Measurements from ENCODE around the gene ERAL1.
"Not testable (repeated sequence)": the region's sequence is repeated elsewhere in the genome, so short reads cannot be mapped to it uniquely, and the experiment has no call there.

Gene ERAL1

DNA sequence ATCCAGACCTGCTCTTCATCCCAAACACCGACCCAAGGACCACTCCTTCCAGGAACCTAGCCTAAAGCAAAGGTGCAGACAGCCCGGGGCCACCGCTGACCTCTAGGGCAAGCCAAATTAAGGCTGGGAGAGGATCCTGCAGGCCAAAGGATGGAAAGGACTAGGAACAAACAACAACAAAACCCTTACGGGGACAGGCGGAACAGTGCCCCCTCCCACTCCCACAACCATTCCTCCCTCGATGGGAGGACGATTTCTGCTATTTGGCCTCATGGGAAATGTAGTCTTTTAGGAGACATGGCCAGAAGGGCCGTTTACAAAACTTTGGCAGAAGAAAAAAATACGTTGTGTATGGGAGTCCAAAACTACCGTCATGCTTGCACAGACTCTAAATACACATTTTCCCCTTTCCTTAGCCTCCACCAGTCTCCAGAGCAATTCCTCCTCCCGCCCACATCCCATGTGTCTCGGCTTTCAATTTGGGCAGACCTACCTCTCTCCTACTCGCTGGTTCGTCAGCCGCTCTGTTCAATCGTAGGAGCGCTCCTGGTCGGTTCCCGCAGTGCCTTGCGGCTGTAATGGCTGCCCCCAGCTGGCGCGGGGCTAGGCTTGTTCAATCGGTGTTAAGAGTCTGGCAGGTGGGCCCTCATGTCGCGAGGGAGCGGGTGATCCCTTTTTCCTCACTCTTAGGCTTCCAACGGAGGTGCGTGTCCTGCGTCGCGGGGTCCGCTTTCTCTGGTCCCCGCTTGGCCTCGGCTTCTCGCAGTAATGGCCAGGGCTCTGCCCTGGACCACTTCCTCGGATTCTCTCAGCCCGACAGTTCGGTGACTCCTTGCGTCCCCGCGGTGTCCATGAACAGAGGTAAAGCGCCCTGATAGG is at the start of gene ERAL1:
Gene ERAL1 (plus strand): TSS at position 560 of the 879 bp plus-strand sequence. CDS start 19 bp downstream, at position 579.
- peak; percentile 73 for DNase-seq (ENCODE audit: low read depth)

GRCh38 chr17:28807925-28808634 is 46.7 kb upstream of the ERAL1 start:
- peak; percentile 85 for DNase-seq (ENCODE audit: low read depth)

- no peak for DNase-seq (ENCODE audit: low read depth)
Measured at GRCh38 chr17:28810437-28810836, 44.4 kb upstream of the ERAL1 start.

DNA sequence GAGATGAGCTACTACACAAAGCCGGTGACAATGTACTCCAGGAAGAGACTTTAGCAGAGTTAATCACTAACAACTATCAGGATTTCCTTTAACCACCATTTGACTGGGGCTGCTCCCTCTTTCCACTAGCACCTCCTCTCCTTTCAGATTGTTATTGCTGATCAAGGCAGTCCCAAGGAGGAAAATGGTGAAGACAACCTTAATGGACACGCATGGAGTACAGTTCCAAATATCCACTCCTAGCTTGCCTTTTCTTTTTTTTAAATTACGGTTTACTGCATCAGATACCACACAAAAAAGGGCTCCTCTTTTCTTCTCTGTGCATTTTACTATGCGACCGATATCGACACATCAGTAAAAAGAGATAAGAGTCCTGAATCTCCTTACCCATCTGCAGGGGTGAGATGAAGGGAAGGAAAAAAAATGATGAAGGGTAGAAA is 43.1 kb upstream of the ERAL1 start:
- DNase-seq (ENCODE audit: low read depth), result no peak

DNA sequence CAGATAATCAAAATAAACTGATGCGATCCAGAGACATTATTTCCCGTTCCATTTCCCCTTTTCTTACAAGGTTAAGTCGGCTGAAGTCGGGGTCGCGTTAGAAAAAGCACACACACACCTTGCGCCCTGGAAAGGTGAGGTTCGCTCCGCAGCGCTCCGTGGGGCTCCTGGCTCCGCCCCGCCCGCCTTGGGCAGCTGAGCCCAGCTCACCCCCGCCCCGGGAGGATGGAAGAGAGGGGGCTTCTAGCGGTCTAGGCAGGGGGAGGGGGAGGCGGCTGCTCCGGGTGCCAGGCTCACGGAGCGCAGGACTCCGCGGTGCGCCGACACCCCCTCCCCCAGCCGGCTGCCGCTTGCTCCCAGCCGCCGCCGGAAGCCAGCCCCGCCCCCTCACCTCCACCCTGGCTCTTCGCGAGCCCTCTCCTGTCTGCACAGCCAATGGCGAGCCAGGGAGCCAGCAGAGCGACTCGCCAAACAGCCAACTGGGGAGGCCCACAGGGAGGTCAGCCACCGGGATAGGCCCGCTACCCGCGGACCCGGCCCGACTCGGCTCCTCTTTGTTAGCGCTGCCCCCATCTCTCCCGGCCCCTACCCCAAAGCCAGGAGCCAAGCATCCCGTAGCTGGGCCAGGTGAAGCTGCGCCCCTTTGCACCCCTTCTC is 42.6 kb upstream of the ERAL1 start:
- DNase-seq (ENCODE audit: low read depth), result peak; percentile 92

DNA sequence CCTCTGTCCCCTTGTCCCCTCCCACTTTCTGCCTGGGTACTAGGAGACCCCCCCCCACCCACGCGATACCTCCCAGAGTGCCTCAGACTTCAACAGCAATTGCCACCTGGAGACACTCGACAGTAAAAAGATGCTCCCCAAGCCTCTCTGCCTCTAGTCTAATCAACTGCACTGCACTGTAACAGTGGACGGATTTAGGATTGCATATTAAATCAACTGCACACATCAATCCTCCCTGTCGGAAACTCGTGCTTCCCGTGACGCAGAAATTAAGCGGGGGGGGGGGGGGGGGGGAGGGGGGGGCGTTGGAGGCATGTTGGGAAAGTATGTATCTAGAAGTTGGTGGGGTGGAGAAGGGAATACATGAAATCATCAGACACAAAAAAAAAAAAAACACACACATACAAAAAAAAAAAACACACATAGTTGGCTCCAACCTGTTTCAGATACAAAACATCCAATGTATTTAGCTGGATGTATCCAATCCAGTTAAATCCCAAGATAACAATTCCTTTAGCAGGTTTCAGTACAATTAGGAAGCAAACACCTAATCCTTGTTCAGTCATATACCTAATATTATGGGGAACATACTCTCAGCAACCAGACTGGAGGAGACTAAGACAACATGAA is 42.0 kb upstream of the ERAL1 start:
- no peak for DNase-seq (ENCODE audit: low read depth)

- no peak for DNase-seq (ENCODE audit: low read depth)
Measured at GRCh38 chr17:28816540-28816939, 38.3 kb upstream of the ERAL1 start.

DNA sequence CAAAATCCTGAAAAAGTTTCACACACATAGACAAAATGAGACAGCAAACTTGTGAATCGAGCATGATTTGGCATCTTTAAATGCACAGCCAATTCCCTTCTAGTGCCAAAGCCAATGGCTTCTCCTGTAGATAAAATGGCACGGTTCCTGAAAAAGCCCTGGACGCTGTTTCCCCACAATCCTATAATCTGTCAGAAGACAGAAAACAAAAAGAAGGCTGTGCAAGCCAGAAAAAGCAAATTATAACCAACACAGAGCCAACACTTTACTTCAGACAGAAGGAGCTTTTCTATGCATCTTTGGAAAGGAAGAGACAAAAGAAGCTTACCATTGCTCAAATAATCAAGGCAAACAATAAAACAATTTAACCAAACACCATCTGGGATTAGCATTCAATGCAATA is 36.0 kb upstream of the ERAL1 start:
- no peak for DNase-seq (ENCODE audit: low read depth)

- no peak for DNase-seq (ENCODE audit: low read depth)
Measured at GRCh38 chr17:28819582-28819981, 35.2 kb upstream of the ERAL1 start.

DNA sequence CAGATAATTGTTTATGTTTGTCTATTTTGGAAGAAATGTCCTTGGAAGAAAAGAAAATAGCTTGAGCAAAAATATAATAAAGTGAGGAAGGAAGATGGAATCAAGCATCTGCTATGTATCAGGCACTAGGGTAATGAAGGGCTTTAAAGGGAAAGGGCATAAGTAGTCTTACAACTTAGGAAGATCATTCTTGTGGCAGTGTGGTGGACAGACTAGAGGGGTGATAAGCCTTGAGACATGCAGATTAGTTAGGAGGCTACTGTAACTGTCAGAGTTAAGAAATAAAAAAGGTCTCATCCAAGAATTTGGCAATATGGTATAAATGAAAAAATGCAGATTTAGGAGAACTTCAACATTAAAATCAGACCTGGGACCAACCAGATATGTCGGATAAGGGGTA is 27.1 kb upstream of the ERAL1 start:
- DNase-seq (ENCODE audit: low read depth), result no peak

- DNase-seq (ENCODE audit: low read depth), result no peak
Measured at GRCh38 chr17:28828294-28829040, 26.3 kb upstream of the ERAL1 start.

- no peak for DNase-seq (ENCODE audit: low read depth)
Measured at GRCh38 chr17:28834420-28834819, 20.4 kb upstream of the ERAL1 start.

GRCh38 chr17:28836541-28836940 is 18.3 kb upstream of the ERAL1 start:
- not testable (repeated sequence) for DNase-seq (ENCODE audit: low read depth)

- DNase-seq (ENCODE audit: low read depth), result no peak
Measured at GRCh38 chr17:28839221-28839620, 15.6 kb upstream of the ERAL1 start.

DNA sequence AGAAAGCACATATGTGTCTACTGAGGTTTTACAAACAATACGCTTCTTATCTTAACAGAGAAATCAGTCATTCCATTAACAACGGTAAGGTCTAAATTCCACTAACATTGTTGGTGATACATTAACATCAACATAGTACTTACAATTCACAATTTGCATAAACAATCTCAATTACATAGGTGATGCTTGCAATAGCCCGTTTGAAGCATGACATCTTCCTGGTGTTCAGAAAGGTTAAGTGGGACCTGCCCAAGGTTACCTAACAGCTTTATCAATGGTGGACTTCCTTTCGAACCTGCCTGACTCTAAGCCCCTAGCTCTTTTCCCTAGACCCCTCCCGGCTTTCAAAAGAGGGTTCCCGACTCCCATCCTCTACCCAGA is 12.9 kb upstream of the ERAL1 start:
- DNase-seq (ENCODE audit: low read depth), result no peak

DNA sequence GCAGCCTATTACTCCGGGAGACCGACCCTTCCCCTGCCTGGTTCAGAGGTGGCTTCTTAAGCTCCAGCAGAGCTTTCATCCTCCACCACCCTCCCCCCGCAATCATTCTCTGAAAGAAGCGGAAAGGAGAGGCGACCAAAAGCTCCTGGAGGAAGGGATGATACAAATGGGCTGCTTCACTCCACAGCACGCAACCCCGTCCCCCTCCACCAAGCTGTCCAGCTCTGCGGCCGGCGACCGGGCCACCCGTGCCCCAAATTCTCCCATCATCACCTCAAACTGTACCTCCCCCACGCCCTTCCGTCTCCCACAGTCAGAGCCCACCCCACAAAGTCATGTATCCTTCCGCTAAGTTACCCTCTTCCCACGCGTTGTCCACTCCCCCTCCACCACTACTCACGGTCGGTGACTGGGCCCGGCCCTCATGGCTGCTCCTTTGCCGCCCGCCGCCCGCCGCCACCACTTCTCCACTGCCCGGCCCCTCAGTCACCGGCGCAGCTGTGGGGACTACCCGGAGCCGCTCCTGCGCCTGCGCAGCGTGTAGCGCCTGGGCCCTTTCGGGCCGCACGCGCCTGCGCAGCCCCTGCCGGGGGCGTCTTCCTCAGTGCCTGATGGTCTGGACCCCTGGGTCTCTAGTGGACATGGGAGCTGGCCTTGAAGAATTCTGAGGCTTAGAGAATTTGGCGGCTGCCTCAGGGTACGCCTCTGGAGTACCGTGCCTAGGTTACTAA is 12.4 kb upstream of the ERAL1 start, which contains the start of gene FAM222B:
Gene FAM222B (minus strand): TSS at position 509 of the 731 bp plus-strand sequence. CDS start 76,123 bp downstream, outside the sequence.
- peak; percentile 60 for DNase-seq (ENCODE audit: low read depth)

DNA sequence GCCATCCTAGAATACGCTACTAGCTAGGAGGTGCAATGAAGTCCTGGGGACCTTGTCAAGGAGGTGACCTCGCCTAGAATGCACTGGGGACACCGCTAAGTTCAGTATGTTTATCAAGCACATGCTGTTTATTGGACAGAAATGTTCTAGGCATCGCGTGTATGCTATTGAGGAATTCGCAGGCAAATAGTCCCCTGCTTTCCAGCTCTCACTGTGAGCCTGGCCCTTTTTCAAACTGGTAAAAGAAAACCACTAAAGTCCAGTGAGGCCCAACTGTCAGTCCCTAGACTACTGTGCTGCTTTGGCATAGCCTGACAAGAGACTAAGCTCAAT is 11.0 kb upstream of the ERAL1 start:
- no peak for DNase-seq (ENCODE audit: low read depth)

- no peak for DNase-seq (ENCODE audit: low read depth)
Measured at GRCh38 chr17:28846231-28846630, 8.6 kb upstream of the ERAL1 start.

DNA sequence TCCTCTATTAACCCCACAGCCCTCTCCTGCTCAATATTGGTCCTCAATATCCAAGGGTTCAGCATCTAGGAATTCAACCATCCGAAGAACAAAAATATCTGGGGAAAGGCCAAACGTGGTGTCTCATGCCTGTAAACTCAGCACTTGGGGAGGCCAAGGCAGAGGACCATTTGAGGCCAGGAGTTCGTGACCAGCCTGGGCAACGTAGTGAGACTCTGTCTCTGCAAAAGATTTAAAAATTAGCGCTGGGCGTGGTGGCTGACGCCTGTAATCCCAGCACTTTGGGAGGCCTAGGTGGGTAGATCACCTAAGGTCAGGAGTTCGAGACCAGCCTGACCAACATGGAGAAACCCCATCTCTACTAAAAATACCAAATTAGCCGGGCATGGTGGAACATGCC is 8.1 kb upstream of the ERAL1 start:
- not testable (repeated sequence) for DNase-seq (ENCODE audit: low read depth)

DNA sequence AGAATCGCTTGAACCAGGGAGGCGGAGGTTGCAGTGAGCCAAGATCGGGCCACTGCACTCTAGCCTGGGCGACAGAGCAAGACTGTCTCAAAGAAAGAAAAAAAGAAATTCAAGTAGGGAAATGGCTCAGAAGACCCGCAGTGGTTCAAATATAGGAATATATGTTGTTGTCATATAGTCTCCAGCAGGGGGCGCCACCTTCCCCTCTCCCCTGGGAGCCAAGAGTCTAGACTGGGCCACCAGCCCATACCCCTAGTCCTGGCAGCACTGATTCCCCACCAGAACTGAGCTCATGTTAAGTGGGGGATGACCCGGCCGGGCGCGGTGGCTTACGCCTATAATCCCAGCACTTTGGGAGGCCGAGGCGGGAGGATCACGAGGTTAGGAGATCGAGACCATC is 6.1 kb upstream of the ERAL1 start:
- not testable (repeated sequence) for DNase-seq (ENCODE audit: low read depth)

GRCh38 chr17:28849281-28849680 is 5.5 kb upstream of the ERAL1 start:
- no peak for DNase-seq (ENCODE audit: low read depth)
